NCI-H460 (cell line): Measurements from ENCODE around the gene KCNQ2. TPM values are rescaled to one million over a fixed set of nuclear protein-coding genes. Genes with fewer than 3 reads are reported as not detected.

ENCODE experiments used
- DNase-seq: peaks from one replicate; pipeline ENCODE4 v3.0.0-alpha.2; 2016; ENCODE audit warnings: low read depth; ENCODE audit errors: extremely low read depth
- total RNA-seq: library from RNA; depleted of rRNA; stranded (reverse); fragments of >200 nt; shearing (Covaris generic); gene quantifications from 2 replicates; pipeline ENCODE4 v1.2.3, GENCODE V29; 2014

The KCNQ2 gene
- total RNA-seq, 1 experiment from 2014 or later, result 0.17 TPM

- no peak for DNase-seq
These were observed 63.8 kb downstream of the KCNQ2 start for GRCh38 chr20:63408684-63409046.

- no peak for DNase-seq
These were observed 64.3 kb downstream of the KCNQ2 start for GRCh38 chr20:63407928-63408683.

- no peak for DNase-seq
These were observed 65.7 kb downstream of the KCNQ2 start for GRCh38 chr20:63406617-63407245.

GRCh38 chr20:63406011-63406410 lies 66.4 kb downstream of the KCNQ2 start:
- no peak for DNase-seq

GRCh38 chr20:63405102-63405730 lies 67.2 kb downstream of the KCNQ2 start:
- no peak for DNase-seq

- no peak for DNase-seq
These were observed 68.0 kb downstream of the KCNQ2 start for GRCh38 chr20:63404129-63405085.

GRCh38 chr20:63403403-63404105 lies 68.9 kb downstream of the KCNQ2 start:
- DNase-seq, result no peak

- DNase-seq, result no peak
These were observed 69.6 kb downstream of the KCNQ2 start for GRCh38 chr20:63402860-63403220.

GRCh38 chr20:63402181-63402859 lies 70.1 kb downstream of the KCNQ2 start:
- no peak for DNase-seq

GRCh38 chr20:63401384-63402110 lies 70.9 kb downstream of the KCNQ2 start:
- no peak for DNase-seq

GRCh38 chr20:63400486-63401210 lies 71.8 kb downstream of the KCNQ2 start:
- no peak for DNase-seq

- DNase-seq, result no peak
These were observed 72.7 kb downstream of the KCNQ2 start for GRCh38 chr20:63399596-63400375.

- DNase-seq, result no peak
These were observed 73.5 kb downstream of the KCNQ2 start for GRCh38 chr20:63398744-63399514.

- DNase-seq, result no peak
These were observed 74.5 kb downstream of the KCNQ2 start for GRCh38 chr20:63397946-63398450.

- no peak for DNase-seq
These were observed 75.2 kb downstream of the KCNQ2 start for GRCh38 chr20:63397155-63397843.

GRCh38 chr20:63396300-63396699 lies 76.2 kb downstream of the KCNQ2 start:
- no peak for DNase-seq
